LNCaP clone FGC (cell line): Measurements from ENCODE around the gene PTPN11.

ENCODE experiments used
- DNase-seq: peaks from one replicate; pipeline ENCODE4 v3.0.0-alpha.2; 2011; ENCODE audit warnings: low read depth
- H3K4me3 ChIP-seq: 2 replicates; pipeline ENCODE4 v1.5.1; 2011; ENCODE audit warnings: mild to moderate bottlenecking, low read depth, low read length, control low read depth
- TF ChIP-seq, protein P1 (sequence below): IDR thresholded peaks from 2 replicates; pipeline ENCODE4 v1.5.1; 2012; ENCODE audit warnings: mild to moderate bottlenecking; ENCODE audit not compliant: control insufficient read depth, insufficient read depth; ENCODE audit errors: extremely low read depth

Gene PTPN11

DNA sequence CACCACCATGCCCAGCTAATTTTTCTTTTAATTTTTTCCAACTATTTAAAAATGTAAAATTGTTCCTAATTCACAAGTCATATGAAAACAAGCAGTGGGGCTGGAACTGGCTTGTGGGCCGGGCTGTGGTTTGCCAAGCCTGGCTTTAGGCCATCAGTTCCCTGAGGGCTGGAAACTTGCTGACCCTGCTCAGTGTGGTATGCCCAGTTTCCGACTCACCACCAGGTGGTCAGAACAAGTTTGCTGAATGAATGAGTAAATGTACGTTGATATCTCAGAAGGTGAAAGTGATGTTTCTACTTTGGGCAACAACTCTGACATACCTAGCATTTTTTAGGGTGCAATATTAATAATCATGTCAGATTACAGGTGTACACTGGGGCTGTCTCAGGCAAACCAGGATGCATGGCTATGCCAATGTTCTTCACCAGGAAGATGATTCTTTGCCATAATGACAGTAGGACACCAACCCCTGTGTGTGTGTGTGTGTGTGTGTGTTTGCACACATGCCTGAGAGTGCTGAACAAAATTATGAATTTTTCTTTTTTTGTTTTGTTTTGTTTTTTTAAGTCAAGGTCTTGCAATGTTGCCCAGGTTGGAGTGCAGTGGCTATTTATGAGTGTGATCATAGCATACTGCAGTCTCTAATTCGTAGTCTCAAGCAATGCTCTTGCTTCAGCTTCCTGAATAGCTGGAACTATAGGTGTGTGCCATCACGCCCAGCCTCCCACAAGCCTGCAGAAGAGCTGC, 106.1 kb downstream of the PTPN11 start:
- no peak overlapping the region for H3K4me3 ChIP-seq
- TF ChIP-seq, protein P1, sequence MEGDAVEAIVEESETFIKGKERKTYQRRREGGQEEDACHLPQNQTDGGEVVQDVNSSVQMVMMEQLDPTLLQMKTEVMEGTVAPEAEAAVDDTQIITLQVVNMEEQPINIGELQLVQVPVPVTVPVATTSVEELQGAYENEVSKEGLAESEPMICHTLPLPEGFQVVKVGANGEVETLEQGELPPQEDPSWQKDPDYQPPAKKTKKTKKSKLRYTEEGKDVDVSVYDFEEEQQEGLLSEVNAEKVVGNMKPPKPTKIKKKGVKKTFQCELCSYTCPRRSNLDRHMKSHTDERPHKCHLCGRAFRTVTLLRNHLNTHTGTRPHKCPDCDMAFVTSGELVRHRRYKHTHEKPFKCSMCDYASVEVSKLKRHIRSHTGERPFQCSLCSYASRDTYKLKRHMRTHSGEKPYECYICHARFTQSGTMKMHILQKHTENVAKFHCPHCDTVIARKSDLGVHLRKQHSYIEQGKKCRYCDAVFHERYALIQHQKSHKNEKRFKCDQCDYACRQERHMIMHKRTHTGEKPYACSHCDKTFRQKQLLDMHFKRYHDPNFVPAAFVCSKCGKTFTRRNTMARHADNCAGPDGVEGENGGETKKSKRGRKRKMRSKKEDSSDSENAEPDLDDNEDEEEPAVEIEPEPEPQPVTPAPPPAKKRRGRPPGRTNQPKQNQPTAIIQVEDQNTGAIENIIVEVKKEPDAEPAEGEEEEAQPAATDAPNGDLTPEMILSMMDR: no peak
- peak; percentile 40 for DNase-seq

DNA sequence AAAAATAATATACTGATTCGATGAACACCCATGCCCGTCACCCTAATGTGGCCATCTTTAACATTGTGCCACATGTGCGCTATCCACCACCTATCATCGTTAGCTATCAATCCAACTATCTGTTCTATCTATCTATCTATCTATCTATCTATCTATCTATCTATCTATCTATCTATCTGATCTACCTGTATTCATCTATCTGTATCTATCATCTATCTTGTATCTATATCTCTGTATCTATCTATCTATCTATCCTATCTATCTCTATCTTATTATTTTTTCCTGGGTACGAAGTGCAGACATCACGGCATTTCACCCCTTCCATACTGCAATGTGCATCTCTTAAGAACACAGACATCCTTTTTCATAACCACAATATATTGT, 106.7 kb downstream of the PTPN11 start:
- H3K4me3 ChIP-seq: no peak overlapping the region
- no peak for DNase-seq
- TF ChIP-seq, protein P1: no peak

DNA sequence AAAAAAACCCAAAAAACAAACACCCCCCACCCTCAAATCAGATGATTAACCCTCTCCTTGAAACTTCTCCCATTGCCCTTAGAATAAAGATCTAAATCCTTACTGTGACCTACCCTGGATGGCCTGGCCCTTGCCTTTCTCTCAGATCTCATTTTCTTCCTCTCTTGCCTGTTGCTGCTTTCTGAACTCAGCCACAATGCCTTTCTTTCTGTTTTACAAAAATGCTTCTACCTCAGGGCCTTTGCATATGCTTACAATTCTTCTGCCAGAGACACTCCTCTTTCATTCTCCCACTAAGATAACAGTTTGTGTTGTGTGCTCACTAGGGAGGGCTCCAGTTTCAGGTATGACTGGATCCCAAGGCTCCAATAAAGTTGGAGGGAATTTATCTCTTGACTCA, 108.3 kb downstream of the PTPN11 start:
- H3K4me3 ChIP-seq: no peak overlapping the region
- DNase-seq: no peak
- TF ChIP-seq, protein P1: no peak

DNA sequence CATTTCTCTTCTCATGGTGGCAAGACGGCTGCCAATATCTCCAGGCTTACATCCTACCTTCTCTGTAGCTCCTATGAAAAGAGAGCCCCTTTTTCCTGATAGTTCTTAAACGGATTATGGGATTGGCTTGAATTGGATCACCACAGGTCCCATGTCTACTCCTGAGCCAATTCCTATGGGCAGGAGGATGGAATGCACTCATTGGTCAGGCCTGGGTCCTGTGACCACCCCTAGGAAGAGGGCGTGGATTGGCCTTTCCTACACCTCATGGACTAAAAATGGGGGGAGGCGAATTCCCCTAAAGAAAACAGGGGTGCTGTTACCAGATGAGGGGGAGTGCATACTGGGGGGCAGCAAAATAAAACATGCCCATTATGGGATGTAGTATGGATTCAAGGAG, 108.8 kb downstream of the PTPN11 start:
- TF ChIP-seq, protein P1: no peak
- no peak for DNase-seq
- H3K4me3 ChIP-seq: no peak overlapping the region

DNA sequence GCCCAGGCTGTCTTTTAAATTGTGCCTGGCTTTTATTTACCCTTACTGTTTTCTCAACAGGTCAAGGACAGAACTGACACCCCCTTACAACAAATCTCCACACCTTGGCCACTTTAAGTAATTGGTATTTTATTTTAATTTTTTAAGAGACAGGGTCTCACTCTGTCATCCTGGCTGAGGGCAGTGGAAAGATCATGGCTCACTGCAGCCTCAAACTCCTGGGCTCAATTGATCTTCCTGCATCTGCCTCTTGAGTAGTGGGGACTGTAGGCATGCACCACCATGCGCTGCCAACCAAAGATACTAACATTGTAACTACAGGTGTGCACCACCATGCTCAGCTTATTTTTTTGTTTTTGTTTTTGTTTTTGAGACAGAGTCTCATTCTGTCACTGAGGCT, 109.8 kb downstream of the PTPN11 start:
- TF ChIP-seq, protein P1: no peak
- DNase-seq: no peak
- H3K4me3 ChIP-seq: no peak overlapping the region

DNA sequence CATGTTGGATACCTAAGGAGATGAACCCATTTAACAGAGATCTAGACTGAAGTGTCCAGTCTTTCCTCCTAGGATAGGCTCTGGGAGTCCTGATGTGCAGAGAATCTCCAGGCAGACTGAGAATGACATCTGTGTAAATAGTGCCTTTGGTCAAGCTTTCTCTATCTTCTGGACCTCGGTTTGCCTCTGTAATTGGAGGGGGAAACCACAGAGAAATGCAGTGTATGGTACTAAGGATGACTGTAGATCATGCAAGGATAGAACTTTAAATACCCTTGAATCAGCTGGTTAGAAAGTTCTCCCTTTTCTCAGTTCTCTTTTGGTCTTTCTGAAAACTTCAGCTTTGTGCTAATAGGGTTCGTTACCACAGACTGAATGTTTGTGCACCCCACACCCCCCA, 112.2 kb downstream of the PTPN11 start:
- DNase-seq: no peak
- H3K4me3 ChIP-seq: no peak overlapping the region
- TF ChIP-seq, protein P1: no peak

DNA sequence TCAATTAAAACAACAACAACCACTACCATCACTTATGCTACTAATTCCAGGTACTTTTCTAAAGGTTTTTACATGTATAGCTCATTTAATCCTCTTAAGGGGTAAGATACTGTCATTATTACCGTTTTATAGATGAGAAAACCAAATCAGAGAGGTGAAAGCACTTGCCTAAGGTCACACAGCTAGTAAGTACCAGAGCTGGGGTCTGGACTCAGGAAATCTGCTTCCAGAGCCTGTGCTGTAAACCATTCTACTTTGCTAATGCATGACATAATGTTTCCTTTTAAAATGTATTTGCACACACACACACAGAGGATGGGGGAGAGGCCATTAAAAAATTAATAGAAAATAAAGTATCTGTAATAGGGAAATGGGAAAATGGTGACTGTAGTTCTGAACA, 113.4 kb downstream of the PTPN11 start:
- H3K4me3 ChIP-seq: no peak overlapping the region
- TF ChIP-seq, protein P1: no peak
- DNase-seq: no peak
